Loucy (cell line): ENCODE data around the gene PKDREJ.
"Not testable (repeated sequence)": the region's sequence is repeated elsewhere in the genome, so short reads cannot be mapped to it uniquely, and the experiment has no call there.

Experiments used
- H2AFZ ChIP-seq: fragments of 200-600 bp; sonication (generic); 2 replicates; pipeline ENCODE4 v1.6.0; 2016; ENCODE audit warnings: antibody characterized with exemption, mild to moderate bottlenecking, low read length, moderate library complexity
- H3F3A ChIP-seq: fragments of 200-600 bp; 2 replicates; pipeline ENCODE4 v1.6.0; 2016; ENCODE audit warnings: antibody characterized with exemption, low read depth, mild to moderate bottlenecking
- H3K27me3 ChIP-seq: fragments of 200-600 bp; sonication (generic); 2 replicates; pipeline ENCODE4 v1.6.1; 2014; ENCODE audit warnings: low read length, mild to moderate bottlenecking; ENCODE audit not compliant: insufficient read depth, poor library complexity, severe bottlenecking
- H3K36me3 ChIP-seq: fragments of 200-600 bp; sonication (generic); 2 replicates; pipeline ENCODE4 v1.6.1; 2016; ENCODE audit warnings: low read length; ENCODE audit not compliant: insufficient read depth
- H3K4me1 ChIP-seq: fragments of 200-600 bp; sonication (generic); 2 replicates; pipeline ENCODE4 v1.5.1; 2014; ENCODE audit warnings: low read length, mild to moderate bottlenecking; ENCODE audit not compliant: insufficient read depth, poor library complexity, severe bottlenecking
- H3K4me2 ChIP-seq: fragments of 200-600 bp; sonication (generic); 2 replicates; pipeline ENCODE4 v1.6.0; 2014; ENCODE audit warnings: antibody characterized with exemption, low read length, low read depth, mild to moderate bottlenecking; ENCODE audit not compliant: poor library complexity, severe bottlenecking
- H3K4me3 ChIP-seq: fragments of 200-600 bp; sonication (generic); 2 replicates; pipeline ENCODE4 v1.5.1; 2014; ENCODE audit warnings: low read length, mild to moderate bottlenecking, mixed read lengths; ENCODE audit not compliant: poor library complexity, severe bottlenecking
- H3K79me2 ChIP-seq: fragments of 200-600 bp; sonication (generic); 2 replicates; pipeline ENCODE4 v1.6.1; 2014; ENCODE audit warnings: low read length; ENCODE audit not compliant: insufficient read depth
- H3K9ac ChIP-seq: fragments of 200-600 bp; sonication (generic); 2 replicates; pipeline ENCODE4 v1.6.0; 2014; ENCODE audit warnings: mild to moderate bottlenecking, low read depth, low read length, moderate library complexity; ENCODE audit not compliant: poor library complexity, severe bottlenecking
- H3K9me2 ChIP-seq: fragments of 200-600 bp; sonication (generic); replicated peaks from 2 replicates; pipeline ENCODE4 v1.6.1; 2016; ENCODE audit warnings: low read depth, low read length, mixed read lengths
- H3K9me3 ChIP-seq: fragments of 200-600 bp; sonication (generic); 2 replicates; pipeline ENCODE4 v1.6.1; 2014; ENCODE audit warnings: mild to moderate bottlenecking, antibody characterized with exemption, low read length, low read depth; ENCODE audit not compliant: insufficient read depth
- H4K20me1 ChIP-seq: fragments of 200-600 bp; sonication (generic); 2 replicates; pipeline ENCODE4 v1.6.0; 2014; ENCODE audit warnings: antibody characterized with exemption, low read length, mild to moderate bottlenecking; ENCODE audit not compliant: insufficient read depth, poor library complexity, severe bottlenecking
- EZH2phosphoT487 ChIP-seq: fragments of 200-600 bp; IDR thresholded peaks from 2 replicates; pipeline ENCODE4 v1.6.1; 2018; ENCODE audit warnings: antibody characterized with exemption, mild to moderate bottlenecking, moderate library complexity, borderline replicate concordance
- TF ChIP-seq, protein P1 (sequence below): fragments of 200-600 bp; sonication (generic); conservative IDR thresholded peaks from 2 replicates; pipeline ENCODE4 v1.5.1; 2014; ENCODE audit warnings: mild to moderate bottlenecking, antibody characterized with exemption, low read length

The PKDREJ gene, protein sequence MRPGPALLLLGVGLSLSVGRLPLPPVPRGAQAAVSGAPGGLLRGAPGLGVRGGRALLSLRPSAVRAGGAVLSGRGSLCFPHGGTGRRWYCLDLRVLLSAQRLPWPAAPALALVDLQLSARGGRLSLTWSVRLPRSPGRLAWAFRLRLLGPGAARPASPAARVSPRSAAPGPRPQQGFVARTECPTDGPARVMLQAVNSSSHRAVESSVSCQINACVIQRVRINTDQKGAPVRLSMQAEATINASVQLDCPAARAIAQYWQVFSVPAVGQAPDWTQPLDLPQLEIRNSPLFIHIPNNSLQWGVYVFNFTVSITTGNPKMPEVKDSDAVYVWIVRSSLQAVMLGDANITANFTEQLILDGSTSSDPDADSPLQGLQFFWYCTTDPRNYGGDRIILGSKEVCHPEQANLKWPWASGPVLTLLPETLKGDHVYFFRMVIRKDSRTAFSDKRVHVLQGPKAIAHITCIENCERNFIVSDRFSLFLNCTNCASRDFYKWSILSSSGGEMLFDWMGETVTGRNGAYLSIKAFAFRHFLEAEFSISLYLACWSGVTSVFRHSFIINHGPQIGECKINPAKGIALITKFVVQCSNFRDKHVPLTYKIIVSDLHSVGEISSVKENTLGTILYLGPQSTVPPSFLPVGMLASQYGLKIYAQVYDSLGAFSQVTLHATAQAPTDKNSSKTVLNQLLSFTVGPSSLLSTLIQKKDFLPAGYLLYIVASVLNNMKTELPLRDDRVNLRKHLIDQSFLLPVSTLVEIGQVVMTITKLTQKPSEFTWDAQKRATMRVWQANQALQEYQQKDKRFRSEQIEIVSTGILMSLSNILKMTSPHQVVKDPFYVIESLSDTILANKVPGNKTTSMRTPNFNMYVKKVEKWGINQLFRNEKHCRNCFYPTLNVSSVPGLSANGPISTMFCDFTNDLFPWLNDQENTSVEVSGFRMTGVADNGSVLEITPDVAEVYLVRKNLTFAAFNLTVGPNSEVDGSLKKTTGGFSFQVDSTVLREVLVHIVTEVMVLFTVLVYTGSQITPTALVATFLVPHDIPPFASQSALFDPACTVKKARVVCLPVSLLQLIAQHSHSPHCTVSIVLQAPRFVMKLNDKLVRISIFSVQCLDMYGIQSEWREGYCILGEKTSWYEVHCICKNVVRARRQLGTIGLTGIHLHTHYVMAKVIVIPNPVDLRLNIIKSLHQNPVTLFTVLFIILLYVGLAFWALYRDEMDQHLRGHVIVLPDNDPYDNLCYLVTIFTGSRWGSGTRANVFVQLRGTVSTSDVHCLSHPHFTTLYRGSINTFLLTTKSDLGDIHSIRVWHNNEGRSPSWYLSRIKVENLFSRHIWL (N-terminal part only)

GRCh38 chr22:46263216-46263590 lies at the start of gene PKDREJ:
TSS of gene PKDREJ (minus strand) at chr22:46263343. CDS start at chr22:46263322, 21 bp downstream.
- Histone ChIP-seq H3K36me3 (no peaks in the 10 kb centered on the region), H3K9me3 (peaks cover 5% of the 10 kb centered on the region; the same call in 1 of the 2 replicates), H3K4me3 (no peak within 1 kb of the TSS), H3K4me1 (peaks cover 7% of the 10 kb centered on the region), H4K20me1 (no peaks in the 10 kb centered on the region), H3K4me2 (no peak within 1 kb of the TSS), H3K79me2 (peaks cover 12% of the 10 kb centered on the region), H3K9me2 (no peaks in the 10 kb centered on the region), H3K27me3 (no peaks in the 10 kb centered on the region), H3F3A (no peaks in the 10 kb centered on the region), H2AFZ (no peak within 1 kb of the TSS), H3K9ac (no peak within 1 kb of the TSS)
- TF ChIP-seq EZH2phosphoT487: no peak
- TF ChIP-seq, protein P1, sequence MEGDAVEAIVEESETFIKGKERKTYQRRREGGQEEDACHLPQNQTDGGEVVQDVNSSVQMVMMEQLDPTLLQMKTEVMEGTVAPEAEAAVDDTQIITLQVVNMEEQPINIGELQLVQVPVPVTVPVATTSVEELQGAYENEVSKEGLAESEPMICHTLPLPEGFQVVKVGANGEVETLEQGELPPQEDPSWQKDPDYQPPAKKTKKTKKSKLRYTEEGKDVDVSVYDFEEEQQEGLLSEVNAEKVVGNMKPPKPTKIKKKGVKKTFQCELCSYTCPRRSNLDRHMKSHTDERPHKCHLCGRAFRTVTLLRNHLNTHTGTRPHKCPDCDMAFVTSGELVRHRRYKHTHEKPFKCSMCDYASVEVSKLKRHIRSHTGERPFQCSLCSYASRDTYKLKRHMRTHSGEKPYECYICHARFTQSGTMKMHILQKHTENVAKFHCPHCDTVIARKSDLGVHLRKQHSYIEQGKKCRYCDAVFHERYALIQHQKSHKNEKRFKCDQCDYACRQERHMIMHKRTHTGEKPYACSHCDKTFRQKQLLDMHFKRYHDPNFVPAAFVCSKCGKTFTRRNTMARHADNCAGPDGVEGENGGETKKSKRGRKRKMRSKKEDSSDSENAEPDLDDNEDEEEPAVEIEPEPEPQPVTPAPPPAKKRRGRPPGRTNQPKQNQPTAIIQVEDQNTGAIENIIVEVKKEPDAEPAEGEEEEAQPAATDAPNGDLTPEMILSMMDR: no peak

- H3K9me2 ChIP-seq, H3K9me3 ChIP-seq, H3K9ac ChIP-seq, H3F3A ChIP-seq, H2AFZ ChIP-seq, H3K4me3 ChIP-seq, H3K4me2 ChIP-seq, H3K27me3 ChIP-seq, H4K20me1 ChIP-seq, H3K4me1 ChIP-seq: not testable (repeated sequence)
- H3K36me3 ChIP-seq: peaks cover 84% of the 10 kb centered on the region; the same call in 1 of the 2 replicates
- H3K79me2 ChIP-seq: peaks cover 70% of the 10 kb centered on the region
These were observed 49.7 kb upstream of the PKDREJ start for GRCh38 chr22:46312848-46313247.

GRCh38 chr22:46312056-46312455 lies 48.9 kb upstream of the PKDREJ start:
- TF ChIP-seq, protein P1: no peak
- no peak for TF ChIP-seq EZH2phosphoT487
- Histone ChIP-seq H3K9me2 (no peaks in the 10 kb centered on the region), H3K36me3 (peaks cover 76% of the 10 kb centered on the region; the same call in 1 of the 2 replicates), H4K20me1 (peaks cover 11% of the 10 kb centered on the region), H3K4me3 (no peak overlapping the region), H3K79me2 (peaks cover 70% of the 10 kb centered on the region), H3F3A (0 out of 2 replicates have a peak, but pooled peaks cover 2% of the 10 kb centered on the region), H2AFZ (no peak overlapping the region), H3K27me3 (no peaks in the 10 kb centered on the region), H3K4me1 (peaks cover 6% of the 10 kb centered on the region), H3K4me2 (no peak overlapping the region), H3K9me3 (no peaks in the 10 kb centered on the region), H3K9ac (no peak overlapping the region)
